Measurements from ENCODE around the gene WNT9A. TPM values are rescaled to one million over a fixed set of nuclear protein-coding genes. Genes with fewer than 3 reads are reported as not detected.

The WNT9A gene
- total RNA-seq, 1 donor = 0.36 TPM

- Histone ChIP-seq H3K79me2 (ENCODE audit: insufficient read depth, low read length) (no peaks in the 10 kb centered on the region), H3K4me1 (ENCODE audit: insufficient read depth, low read length) (no peaks in the 10 kb centered on the region)
- no peak for DNase-seq (ENCODE audit: insufficient read length, low spot score, missing footprints)
Measured at GRCh38 chr1:227870366-227870765, 77.4 kb downstream of the WNT9A start.

GRCh38 chr1:227869851-227870305 is 77.9 kb downstream of the WNT9A start:
- no peak overlapping the region for H2AFZ ChIP-seq (ENCODE audit: low read length)
- H3K27me3 ChIP-seq (ENCODE audit: insufficient read depth, low read length) = no peaks in the 10 kb centered on the region
- H3K27ac ChIP-seq (ENCODE audit: low read depth, low read length) = no peak overlapping the region
- H3K4me2 ChIP-seq (ENCODE audit: insufficient read depth, low read length) = no peak overlapping the region
- H3K79me2 ChIP-seq (ENCODE audit: insufficient read depth, low read length) = no peaks in the 10 kb centered on the region
- H3K4me1 ChIP-seq (ENCODE audit: insufficient read depth, low read length) = no peaks in the 10 kb centered on the region
- no peaks in the 10 kb centered on the region for H3K9me3 ChIP-seq (ENCODE audit: low read depth, low read length)
- no peak overlapping the region for H3K4me3 ChIP-seq (ENCODE audit: insufficient read depth, low read length)
- H3K36me3 ChIP-seq (ENCODE audit: insufficient read depth, low read length) = no peaks in the 10 kb centered on the region
- H4K20me1 ChIP-seq (ENCODE audit: insufficient read depth, low read length) = no peaks in the 10 kb centered on the region
- peak; percentile 63 for DNase-seq (ENCODE audit: insufficient read length, low spot score, missing footprints)
- TF ChIP-seq CTCF (IDR thresholded peaks at IDR 0.05; ENCODE audit: extremely low read depth, low read depth, low read length) = no peak

More at GRCh38 chr1:227870366-227870765, 77.4 kb downstream of the WNT9A start:
- no peaks in the 10 kb centered on the region for H4K20me1 ChIP-seq (ENCODE audit: insufficient read depth, low read length)
- no peaks in the 10 kb centered on the region for H3K27me3 ChIP-seq (ENCODE audit: insufficient read depth, low read length)
- TF ChIP-seq CTCF (IDR thresholded peaks at IDR 0.05; ENCODE audit: extremely low read depth, low read depth, low read length) = no peak
- H3K4me2 ChIP-seq (ENCODE audit: insufficient read depth, low read length) = no peak overlapping the region
- no peaks in the 10 kb centered on the region for H3K9me3 ChIP-seq (ENCODE audit: low read depth, low read length)
- H3K4me3 ChIP-seq (ENCODE audit: insufficient read depth, low read length) = no peak overlapping the region
- H3K36me3 ChIP-seq (ENCODE audit: insufficient read depth, low read length) = no peaks in the 10 kb centered on the region
- no peak overlapping the region for H3K27ac ChIP-seq (ENCODE audit: low read depth, low read length)
- no peak overlapping the region for H2AFZ ChIP-seq (ENCODE audit: low read length)

DNA sequence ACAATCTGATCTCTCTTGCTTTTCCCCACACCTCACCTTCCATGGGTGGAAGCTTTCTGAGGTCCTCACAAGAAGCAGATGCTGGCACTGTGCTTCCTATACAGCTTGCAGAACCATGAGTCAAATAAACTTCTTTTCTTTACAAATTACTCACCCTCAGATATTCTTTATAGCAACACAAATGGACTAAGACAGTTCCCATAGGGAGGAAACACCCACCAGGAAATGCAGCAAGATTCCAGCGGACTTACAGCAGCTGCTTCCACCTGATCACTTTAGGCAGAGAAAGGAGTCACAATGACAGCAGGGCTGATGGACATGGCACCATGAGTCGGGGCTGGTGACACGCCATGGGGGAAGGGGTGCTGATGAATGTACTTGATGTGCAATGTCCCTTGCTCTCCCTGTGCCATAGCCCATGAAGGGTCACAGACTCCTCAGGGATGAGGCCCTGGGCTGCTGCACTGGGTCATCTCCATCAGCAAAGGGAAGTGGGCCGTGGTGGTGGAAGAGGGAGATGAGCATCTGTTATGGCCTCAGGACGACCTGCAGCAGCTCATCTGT is 78.4 kb downstream of the WNT9A start:
- Histone ChIP-seq H3K79me2 (ENCODE audit: insufficient read depth, low read length) (no peaks in the 10 kb centered on the region), H3K27ac (ENCODE audit: low read depth, low read length) (no peak overlapping the region), H3K36me3 (ENCODE audit: insufficient read depth, low read length) (no peaks in the 10 kb centered on the region), H2AFZ (ENCODE audit: low read length) (no peak overlapping the region), H3K9me3 (ENCODE audit: low read depth, low read length) (no peaks in the 10 kb centered on the region), H3K4me2 (ENCODE audit: insufficient read depth, low read length) (no peak overlapping the region), H3K4me3 (ENCODE audit: insufficient read depth, low read length) (no peak overlapping the region), H4K20me1 (ENCODE audit: insufficient read depth, low read length) (no peaks in the 10 kb centered on the region), H3K27me3 (ENCODE audit: insufficient read depth, low read length) (no peaks in the 10 kb centered on the region), H3K4me1 (ENCODE audit: insufficient read depth, low read length) (no peaks in the 10 kb centered on the region)
- DNase-seq (ENCODE audit: insufficient read length, low spot score, missing footprints) = no peak
- no peak for TF ChIP-seq CTCF (IDR thresholded peaks at IDR 0.05; ENCODE audit: extremely low read depth, low read depth, low read length)

Small RNAs within 50 kb of the gene (small RNA-seq; reads per million reads assigned to genes)
- gene MIR5008 = not detected
- gene SEPT14P17 = not detected

Other genes starting within 250 kb of the WNT9A start
- 27.5 and 30.4 TPM in 2 replicates for gene JMJD4, start 212.6 kb downstream of the WNT9A start, total RNA-seq
- gene SNAP47, start 212.5 kb downstream of the WNT9A start, total RNA-seq = 47.7 and 51.4 TPM in 2 replicates
- not detected in 2 replicates for gene PRSS38, start 132.3 kb downstream of the WNT9A start, total RNA-seq
- not detected in 2 replicates for gene WNT3A, start 59.1 kb upstream of the WNT9A start, total RNA-seq
- gene ARF1, start 134.8 kb upstream of the WNT9A start, total RNA-seq = 231 and 248 TPM in 2 replicates
- gene C1orf35, start 155.4 kb upstream of the WNT9A start, total RNA-seq = 5.3 and 5.4 TPM in 2 replicates
- gene MRPL55, start 161.4 kb upstream of the WNT9A start, total RNA-seq = 34.5 and 51.4 TPM in 2 replicates
- gene GUK1, start 192.3 kb upstream of the WNT9A start, total RNA-seq = 253 and 278 TPM in 2 replicates
- gene GJC2, start 202.0 kb upstream of the WNT9A start, total RNA-seq = 0.88 and 1.4 TPM in 2 replicates
- 4.4 and 4.7 TPM in 2 replicates for gene IBA57, start 217.9 kb upstream of the WNT9A start, total RNA-seq